Panc1 (cell line): Measurements from ENCODE around the gene SAP30BP.

Source experiments
- POLR2AphosphoS5 ChIP-seq: IDR thresholded peaks from 2 replicates; pipeline ENCODE4 v1.6.1; 2012; ENCODE audit warnings: mild to moderate bottlenecking, low read depth, low read length, moderate library complexity
- SIN3A ChIP-seq: IDR thresholded peaks from 2 replicates; pipeline ENCODE4 v1.6.1; 2012; ENCODE audit warnings: low read depth, mild to moderate bottlenecking, low read length, moderate library complexity, borderline replicate concordance; ENCODE audit not compliant: insufficient read depth
- TCF7L2 ChIP-seq: IDR thresholded peaks from 2 replicates; pipeline ENCODE4 v1.6.1; 2011; ENCODE audit warnings: mild to moderate bottlenecking, low read depth, low read length, inconsistent platforms
- TF ChIP-seq, protein P1 (sequence below): fragments of 450-650 bp; IDR thresholded peaks from 2 replicates; pipeline ENCODE4 v1.5.1; 2017; ENCODE audit warnings: mild to moderate bottlenecking
- TF ChIP-seq, protein P2 (sequence below), 2 experiments: IDR thresholded peaks; 2 replicates each; pipeline ENCODE4 v1.6.1; 2011 to 2012; ENCODE audit warnings: low read depth in 2 of 2, control low read depth in 1 of 2, low read length in 1 of 2, mild to moderate bottlenecking in 1 of 2, moderate library complexity in 1 of 2; ENCODE audit not compliant: insufficient read depth in 1 of 2

DNA sequence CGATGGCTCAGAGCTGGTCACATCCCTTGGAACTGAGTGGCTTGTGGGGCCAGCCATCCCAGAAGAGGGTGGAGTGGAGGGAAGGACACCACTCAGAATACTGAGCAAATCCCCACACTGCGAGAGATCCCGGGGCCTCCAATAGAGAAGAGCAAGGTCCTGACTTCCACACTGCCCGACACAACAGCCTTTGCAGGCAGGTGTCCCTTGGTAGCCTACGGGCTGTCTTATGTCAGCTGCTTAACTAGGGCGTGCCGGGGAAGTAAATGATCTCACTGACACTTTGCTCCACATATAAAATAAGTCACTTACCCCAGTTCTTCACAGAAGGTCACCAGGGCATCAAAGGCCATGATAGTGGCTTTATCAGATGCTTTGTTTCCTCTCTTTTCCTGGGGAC is 16.3 kb upstream of the SAP30BP start:
- TF ChIP-seq, protein P1, sequence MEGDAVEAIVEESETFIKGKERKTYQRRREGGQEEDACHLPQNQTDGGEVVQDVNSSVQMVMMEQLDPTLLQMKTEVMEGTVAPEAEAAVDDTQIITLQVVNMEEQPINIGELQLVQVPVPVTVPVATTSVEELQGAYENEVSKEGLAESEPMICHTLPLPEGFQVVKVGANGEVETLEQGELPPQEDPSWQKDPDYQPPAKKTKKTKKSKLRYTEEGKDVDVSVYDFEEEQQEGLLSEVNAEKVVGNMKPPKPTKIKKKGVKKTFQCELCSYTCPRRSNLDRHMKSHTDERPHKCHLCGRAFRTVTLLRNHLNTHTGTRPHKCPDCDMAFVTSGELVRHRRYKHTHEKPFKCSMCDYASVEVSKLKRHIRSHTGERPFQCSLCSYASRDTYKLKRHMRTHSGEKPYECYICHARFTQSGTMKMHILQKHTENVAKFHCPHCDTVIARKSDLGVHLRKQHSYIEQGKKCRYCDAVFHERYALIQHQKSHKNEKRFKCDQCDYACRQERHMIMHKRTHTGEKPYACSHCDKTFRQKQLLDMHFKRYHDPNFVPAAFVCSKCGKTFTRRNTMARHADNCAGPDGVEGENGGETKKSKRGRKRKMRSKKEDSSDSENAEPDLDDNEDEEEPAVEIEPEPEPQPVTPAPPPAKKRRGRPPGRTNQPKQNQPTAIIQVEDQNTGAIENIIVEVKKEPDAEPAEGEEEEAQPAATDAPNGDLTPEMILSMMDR: no peak
- TF ChIP-seq, protein P2, sequence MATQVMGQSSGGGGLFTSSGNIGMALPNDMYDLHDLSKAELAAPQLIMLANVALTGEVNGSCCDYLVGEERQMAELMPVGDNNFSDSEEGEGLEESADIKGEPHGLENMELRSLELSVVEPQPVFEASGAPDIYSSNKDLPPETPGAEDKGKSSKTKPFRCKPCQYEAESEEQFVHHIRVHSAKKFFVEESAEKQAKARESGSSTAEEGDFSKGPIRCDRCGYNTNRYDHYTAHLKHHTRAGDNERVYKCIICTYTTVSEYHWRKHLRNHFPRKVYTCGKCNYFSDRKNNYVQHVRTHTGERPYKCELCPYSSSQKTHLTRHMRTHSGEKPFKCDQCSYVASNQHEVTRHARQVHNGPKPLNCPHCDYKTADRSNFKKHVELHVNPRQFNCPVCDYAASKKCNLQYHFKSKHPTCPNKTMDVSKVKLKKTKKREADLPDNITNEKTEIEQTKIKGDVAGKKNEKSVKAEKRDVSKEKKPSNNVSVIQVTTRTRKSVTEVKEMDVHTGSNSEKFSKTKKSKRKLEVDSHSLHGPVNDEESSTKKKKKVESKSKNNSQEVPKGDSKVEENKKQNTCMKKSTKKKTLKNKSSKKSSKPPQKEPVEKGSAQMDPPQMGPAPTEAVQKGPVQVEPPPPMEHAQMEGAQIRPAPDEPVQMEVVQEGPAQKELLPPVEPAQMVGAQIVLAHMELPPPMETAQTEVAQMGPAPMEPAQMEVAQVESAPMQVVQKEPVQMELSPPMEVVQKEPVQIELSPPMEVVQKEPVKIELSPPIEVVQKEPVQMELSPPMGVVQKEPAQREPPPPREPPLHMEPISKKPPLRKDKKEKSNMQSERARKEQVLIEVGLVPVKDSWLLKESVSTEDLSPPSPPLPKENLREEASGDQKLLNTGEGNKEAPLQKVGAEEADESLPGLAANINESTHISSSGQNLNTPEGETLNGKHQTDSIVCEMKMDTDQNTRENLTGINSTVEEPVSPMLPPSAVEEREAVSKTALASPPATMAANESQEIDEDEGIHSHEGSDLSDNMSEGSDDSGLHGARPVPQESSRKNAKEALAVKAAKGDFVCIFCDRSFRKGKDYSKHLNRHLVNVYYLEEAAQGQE (IDR thresholded peaks at IDR 0.05; ENCODE audit: insufficient read depth in 1 of 2, low read depth in 2 of 2, low read length in 1 of 2): no peak
- TF ChIP-seq POLR2AphosphoS5 (no peak), SIN3A (no peak), TCF7L2 (no peak)
